GM23338 (cell line): Measurements from ENCODE around the gene FEV. TPM values are rescaled to one million over a fixed set of nuclear protein-coding genes. Genes with fewer than 3 reads are reported as not detected.

Source experiments
- ATAC-seq: fragments of 200-7000 bp; cut with Tn5 transposase; 3 replicates; pipeline ENCODE4 v1.9.1; 2020
- DNase-seq: peaks from one replicate; pipeline ENCODE4 v3.0.0-alpha.2; 2015; ENCODE audit warnings: low spot score
- H2AFZ ChIP-seq: fragments of 200-600 bp; sonication (generic); 2 replicates; pipeline ENCODE4 v1.8.0; 2016; ENCODE audit warnings: antibody characterized with exemption, mild to moderate bottlenecking, moderate library complexity
- H3F3A ChIP-seq: fragments of 200-600 bp; sonication (generic); replicated peaks from 2 replicates; pipeline ENCODE4 v1.8.0; 2017; ENCODE audit warnings: antibody characterized with exemption, mixed run types, low read depth
- H3K27ac ChIP-seq: fragments of 200-600 bp; sonication (generic); 2 replicates; pipeline ENCODE4 v1.6.1; 2016; ENCODE audit warnings: low read depth
- H3K27me3 ChIP-seq: fragments of 200-600 bp; sonication (generic); 2 replicates; pipeline ENCODE4 v1.8.0; 2016; ENCODE audit warnings: mild to moderate bottlenecking, mixed run types, moderate library complexity; ENCODE audit not compliant: insufficient read depth
- H3K36me3 ChIP-seq: fragments of 200-600 bp; sonication (generic); 2 replicates; pipeline ENCODE4 v1.8.0; 2016; ENCODE audit warnings: mild to moderate bottlenecking; ENCODE audit not compliant: insufficient read depth
- H3K4me1 ChIP-seq: fragments of 200-600 bp; sonication (generic); 2 replicates; pipeline ENCODE4 v1.8.0; 2016; ENCODE audit warnings: mild to moderate bottlenecking, moderate library complexity; ENCODE audit not compliant: insufficient read depth
- H3K4me2 ChIP-seq: fragments of 200-600 bp; sonication (generic); 2 replicates; pipeline ENCODE4 v1.7.1; 2017; ENCODE audit warnings: mixed run types
- H3K4me3 ChIP-seq: fragments of 200-600 bp; sonication (generic); 2 replicates; pipeline ENCODE4 v1.6.1; 2016; ENCODE audit warnings: mixed run types
- H3K79me2 ChIP-seq: fragments of 200-600 bp; sonication (generic); replicated peaks from 2 replicates; pipeline ENCODE4 v1.8.0; 2017; ENCODE audit warnings: mild to moderate bottlenecking; ENCODE audit not compliant: insufficient read depth
- H3K9me2 ChIP-seq: fragments of 200-600 bp; sonication (generic); 2 replicates; pipeline ENCODE4 v1.8.0; 2017; ENCODE audit not compliant: insufficient read depth
- H4K20me1 ChIP-seq: fragments of 200-600 bp; sonication (generic); replicated peaks from 2 replicates; pipeline ENCODE4 v1.8.0; 2017; ENCODE audit warnings: mild to moderate bottlenecking; ENCODE audit not compliant: insufficient read depth
- H3K27ac Mint-ChIP-seq: 2 replicates; pipeline ENCODE4 v1.8.0; 2020; ENCODE audit warnings: inconsistent platforms, mild to moderate bottlenecking, moderate library complexity, mixed read lengths
- H3K27me3 Mint-ChIP-seq: 3 replicates; pipeline ENCODE4 v1.8.0; 2022; ENCODE audit warnings: low read depth, mild to moderate bottlenecking, moderate library complexity, mixed read lengths, inconsistent platforms; ENCODE audit not compliant: insufficient read depth, poor library complexity
- H3K36me3 Mint-ChIP-seq: 3 replicates; pipeline ENCODE4 v1.8.0; 2021; ENCODE audit warnings: low read depth, mild to moderate bottlenecking, inconsistent platforms, moderate library complexity, mixed read lengths
- H3K4me1 Mint-ChIP-seq: 3 replicates; pipeline ENCODE4 v1.8.0; 2020; ENCODE audit warnings: mild to moderate bottlenecking, inconsistent platforms, mixed read lengths
- H3K4me3 Mint-ChIP-seq: 3 replicates; pipeline ENCODE4 v1.8.0; 2021; ENCODE audit warnings: moderate library complexity, mild to moderate bottlenecking, inconsistent platforms, mixed read lengths
- H3K9me3 Mint-ChIP-seq: 3 replicates; pipeline ENCODE4 v1.8.0; 2020; ENCODE audit warnings: moderate library complexity, mild to moderate bottlenecking, inconsistent platforms, mixed read lengths
- CREB1 ChIP-seq: fragments of 250-450 bp; sonication (Bioruptor Pico); IDR thresholded peaks from 2 replicates; pipeline ENCODE4 v1.5.0; 2020; ENCODE audit warnings: low read depth, mild to moderate bottlenecking, moderate library complexity
- CTCF ChIP-seq, 2 experiments: fragments of 200-600 bp in 1 of 2; sonication (generic) in 1 of 2; conservative IDR thresholded peaks; 2 replicates each; pipeline versions ENCODE4 v1.5.1 to v1.6.1; 2016 to 2017; ENCODE audit warnings: antibody characterized with exemption in 2 of 2, low read depth in 2 of 2, mild to moderate bottlenecking in 2 of 2, moderate library complexity in 1 of 2
- EZH2 ChIP-seq: fragments of 200-600 bp; sonication (generic); IDR thresholded peaks from one replicate; pipeline ENCODE4 v1.8.0; 2017; ENCODE audit warnings: antibody characterized with exemption, mild to moderate bottlenecking, low read depth; ENCODE audit not compliant: unreplicated experiment
- JUNB ChIP-seq: IDR thresholded peaks from one replicate; pipeline ENCODE4 v1.6.1; 2016; ENCODE audit warnings: antibody characterized with exemption; ENCODE audit not compliant: unreplicated experiment
- NANOG ChIP-seq: IDR thresholded peaks from 2 replicates; pipeline ENCODE4 v1.6.1; 2016; ENCODE audit warnings: antibody characterized with exemption, borderline replicate concordance
- POLR2AphosphoS5 ChIP-seq: IDR thresholded peaks from 2 replicates; pipeline ENCODE4 v1.6.1; 2016; ENCODE audit warnings: antibody characterized with exemption, low read depth
- STAT1 ChIP-seq: IDR thresholded peaks from one replicate; pipeline ENCODE4 v1.6.1; 2016; ENCODE audit warnings: antibody characterized with exemption; ENCODE audit not compliant: unreplicated experiment
- ZNF114 ChIP-seq: fragments of 250-450 bp; sonication (Bioruptor Pico); IDR thresholded peaks from 2 replicates; pipeline ENCODE4 v1.5.0; 2020; ENCODE audit warnings: mild to moderate bottlenecking, moderate library complexity
- ZNF331 ChIP-seq: fragments of 250-450 bp; sonication (Bioruptor Pico); IDR thresholded peaks from 2 replicates; pipeline ENCODE4 v1.5.0; 2020; ENCODE audit warnings: low read depth, mild to moderate bottlenecking, moderate library complexity
- ZNF462 ChIP-seq: fragments of 250-450 bp; sonication (Bioruptor Pico); IDR thresholded peaks from 2 replicates; pipeline ENCODE4 v1.5.0; 2020; ENCODE audit warnings: mild to moderate bottlenecking, moderate library complexity
- polyA plus RNA-seq: library from polyadenylated mRNA; unstranded; fragments of >200 nt; fragmentation: Nextera tagmentation; extraction: Ambion mirVana; gene quantifications from 2 replicates; pipeline ENCODE4 v1.2.1, GENCODE V29; 2016
- total RNA-seq: library from RNA; depleted of rRNA; stranded (reverse); fragments of >200 nt; shearing (Covaris generic); gene quantifications from 2 replicates; pipeline ENCODE4 v1.2.3, GENCODE V29; 2014

The FEV gene
- total and polyA plus RNA-seq, 2 experiments from 2014 or later, result not detected

- 0 out of 3 replicates have a peak, but pooled peaks cover 2% of the 10 kb centered on the region for H3K9me3 Mint-ChIP-seq
- H3K27me3 ChIP-seq, result peaks cover 100% of the 10 kb centered on the region
- H3K4me3 ChIP-seq, result peak overlapping the region; percentile 72
- TF ChIP-seq STAT1 (no peak), JUNB (no peak), ZNF114 (CRISPR knock-in tag) (no peak), CTCF (conservative IDR thresholded peaks at IDR 0.05; ENCODE audit: low read depth in 2 of 2) (no peak), CREB1 (CRISPR knock-in tag) (no peak), ZNF462 (no peak), NANOG (no peak), ZNF331 (no peak), EZH2 (no peak), POLR2AphosphoS5 (no peak)
- H3K27me3 Mint-ChIP-seq, result peaks cover 97% of the 10 kb centered on the region
- peaks cover 39% of the 10 kb centered on the region for H3K4me1 ChIP-seq
- H4K20me1 ChIP-seq, result peaks cover 11% of the 10 kb centered on the region
- H2AFZ ChIP-seq, result peak overlapping the region; percentile 16; the same call in 1 of the 2 replicates
- peaks cover 24% of the 10 kb centered on the region for H3K4me1 Mint-ChIP-seq
- DNase-seq, result no peak
- no peaks in the 10 kb centered on the region for H3K36me3 ChIP-seq
- peak overlapping the region; percentile 90 for H3K4me2 ChIP-seq
- H3F3A ChIP-seq, result 0 out of 2 replicates have a peak, but pooled peaks cover 6% of the 10 kb centered on the region
- no peaks in the 10 kb centered on the region for H3K9me2 ChIP-seq
- no peaks in the 10 kb centered on the region for H3K79me2 ChIP-seq
- no peaks in the 10 kb centered on the region; the same call in 2 of the 3 replicates for H3K36me3 Mint-ChIP-seq
- H3K27ac Mint-ChIP-seq, result no peak overlapping the region
- no peak for ATAC-seq
- no peak overlapping the region for H3K27ac ChIP-seq
- peak overlapping the region; percentile 46 for H3K4me3 Mint-ChIP-seq
These were observed 14.3 kb upstream of the FEV start for GRCh38 chr2:218999021-218999880.
